ENCODE results near the gene KRT35. TPM values are rescaled to one million over a fixed set of nuclear protein-coding genes. Genes with fewer than 3 reads are reported as not detected.

KRT35 gene
- total and polyA plus RNA-seq, 2 experiments from 2014 or later, result not detected

GRCh38 chr17:41484920-41485904, 4.3 kb upstream of the KRT35 start:
- no peaks in the 10 kb centered on the region for H4K20me1 ChIP-seq (replicated peaks; ENCODE audit: insufficient read depth)
- H3K4me3 ChIP-seq, result no peak overlapping the region
- H3K36me3 Mint-ChIP-seq (ENCODE audit: low read depth), result no peaks in the 10 kb centered on the region
- H3K9me2 ChIP-seq (ENCODE audit: insufficient read depth), result no peaks in the 10 kb centered on the region
- no peak overlapping the region for H3K27ac Mint-ChIP-seq
- H3K9me3 Mint-ChIP-seq, result no peaks in the 10 kb centered on the region
- DNase-seq (ENCODE audit: low spot score) (no peak), ATAC-seq (no peak)
- H3F3A ChIP-seq (replicated peaks; ENCODE audit: low read depth), result no peaks in the 10 kb centered on the region
- no peaks in the 10 kb centered on the region for H3K36me3 ChIP-seq (ENCODE audit: insufficient read depth)
- H3K4me1 ChIP-seq (ENCODE audit: insufficient read depth), result no peaks in the 10 kb centered on the region
- no peak overlapping the region for H3K4me2 ChIP-seq
- H3K79me2 ChIP-seq (replicated peaks; ENCODE audit: insufficient read depth), result no peaks in the 10 kb centered on the region
- H2AFZ ChIP-seq, result no peak overlapping the region
- H3K4me3 Mint-ChIP-seq, result no peak overlapping the region
- H3K4me1 Mint-ChIP-seq, result no peaks in the 10 kb centered on the region
- no peak overlapping the region for H3K27ac ChIP-seq (ENCODE audit: low read depth)
- TF ChIP-seq CTCF (conservative IDR thresholded peaks at IDR 0.05; ENCODE audit: low read depth in 2 of 2), result no peak
- TF ChIP-seq CREB1 (CRISPR knock-in tag; IDR thresholded peaks at IDR 0.05; ENCODE audit: low read depth), result no peak
- TF ChIP-seq ZNF114 (CRISPR knock-in tag; IDR thresholded peaks at IDR 0.05), result no peak
- no peak for TF ChIP-seq EZH2 (IDR thresholded peaks at IDR 0.05; ENCODE audit: low read depth, unreplicated experiment)
- no peak for TF ChIP-seq NANOG (IDR thresholded peaks at IDR 0.05; ENCODE audit: borderline replicate concordance)
- no peak for TF ChIP-seq POLR2AphosphoS5 (IDR thresholded peaks at IDR 0.05; ENCODE audit: low read depth)
- TF ChIP-seq REST (IDR thresholded peaks at IDR 0.05; ENCODE audit: unreplicated experiment), result no peak
- no peak for TF ChIP-seq JUNB (IDR thresholded peaks at IDR 0.05; ENCODE audit: unreplicated experiment)
- TF ChIP-seq ZNF462 (CRISPR knock-in tag; IDR thresholded peaks at IDR 0.05), result no peak
- TF ChIP-seq STAT1 (IDR thresholded peaks at IDR 0.05; ENCODE audit: unreplicated experiment), result no peak
- TF ChIP-seq ZNF331 (CRISPR knock-in tag; IDR thresholded peaks at IDR 0.05; ENCODE audit: low read depth), result no peak
- no peak for TF ChIP-seq ETS1 (IDR thresholded peaks at IDR 0.05)
- peaks cover 25% of the 10 kb centered on the region for H3K27me3 Mint-ChIP-seq (ENCODE audit: insufficient read depth, low read depth, poor library complexity)
- no peaks in the 10 kb centered on the region for H3K27me3 ChIP-seq (ENCODE audit: insufficient read depth)

All from GM23338 (cell line).